AG09309 (cell line): ENCODE results near the gene MAGI2.
A peak's percentile ranks its signal among the peaks of the same experiment; 100 is the strongest.

ENCODE experiments used
- DNase-seq: peaks from one replicate; pipeline ENCODE4 v3.0.0-alpha.2; 2010; ENCODE audit warnings: low read depth
- H3K4me3 ChIP-seq: 2 replicates; pipeline ENCODE4 v1.5.1; 2011; ENCODE audit warnings: mild to moderate bottlenecking, low read depth, low read length, moderate library complexity; ENCODE audit not compliant: control insufficient read depth
- TF ChIP-seq, protein P1 (sequence below): IDR thresholded peaks from 2 replicates; pipeline ENCODE4 v1.5.1; 2011; ENCODE audit warnings: mild to moderate bottlenecking, low read depth, low read length, inconsistent platforms; ENCODE audit not compliant: insufficient read depth, control insufficient read depth; ENCODE audit errors: missing control alignments

The MAGI2 gene

DNA sequence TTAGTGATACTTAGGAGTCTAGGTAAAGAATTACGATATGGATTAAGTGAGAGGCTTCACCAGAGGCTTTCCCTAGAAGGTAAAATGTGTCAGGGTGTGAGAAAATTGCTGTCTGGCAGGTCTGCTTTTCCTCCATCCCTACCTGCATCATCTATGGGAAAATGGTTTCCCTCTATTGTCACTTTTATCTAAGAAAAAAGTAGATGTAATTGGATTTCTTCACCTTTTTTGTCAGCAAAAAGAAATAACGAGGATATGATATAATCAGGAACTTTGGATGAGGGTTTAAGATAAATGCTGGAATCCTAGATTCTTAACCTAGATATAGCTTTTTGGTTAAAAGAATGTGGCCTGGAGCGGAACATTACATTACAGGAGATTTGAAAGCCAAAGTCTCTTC is 146.1 kb downstream of the MAGI2 start:
- DNase-seq = no peak
- TF ChIP-seq, protein P1, sequence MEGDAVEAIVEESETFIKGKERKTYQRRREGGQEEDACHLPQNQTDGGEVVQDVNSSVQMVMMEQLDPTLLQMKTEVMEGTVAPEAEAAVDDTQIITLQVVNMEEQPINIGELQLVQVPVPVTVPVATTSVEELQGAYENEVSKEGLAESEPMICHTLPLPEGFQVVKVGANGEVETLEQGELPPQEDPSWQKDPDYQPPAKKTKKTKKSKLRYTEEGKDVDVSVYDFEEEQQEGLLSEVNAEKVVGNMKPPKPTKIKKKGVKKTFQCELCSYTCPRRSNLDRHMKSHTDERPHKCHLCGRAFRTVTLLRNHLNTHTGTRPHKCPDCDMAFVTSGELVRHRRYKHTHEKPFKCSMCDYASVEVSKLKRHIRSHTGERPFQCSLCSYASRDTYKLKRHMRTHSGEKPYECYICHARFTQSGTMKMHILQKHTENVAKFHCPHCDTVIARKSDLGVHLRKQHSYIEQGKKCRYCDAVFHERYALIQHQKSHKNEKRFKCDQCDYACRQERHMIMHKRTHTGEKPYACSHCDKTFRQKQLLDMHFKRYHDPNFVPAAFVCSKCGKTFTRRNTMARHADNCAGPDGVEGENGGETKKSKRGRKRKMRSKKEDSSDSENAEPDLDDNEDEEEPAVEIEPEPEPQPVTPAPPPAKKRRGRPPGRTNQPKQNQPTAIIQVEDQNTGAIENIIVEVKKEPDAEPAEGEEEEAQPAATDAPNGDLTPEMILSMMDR = no peak
- H3K4me3 ChIP-seq = no peak overlapping the region

DNA sequence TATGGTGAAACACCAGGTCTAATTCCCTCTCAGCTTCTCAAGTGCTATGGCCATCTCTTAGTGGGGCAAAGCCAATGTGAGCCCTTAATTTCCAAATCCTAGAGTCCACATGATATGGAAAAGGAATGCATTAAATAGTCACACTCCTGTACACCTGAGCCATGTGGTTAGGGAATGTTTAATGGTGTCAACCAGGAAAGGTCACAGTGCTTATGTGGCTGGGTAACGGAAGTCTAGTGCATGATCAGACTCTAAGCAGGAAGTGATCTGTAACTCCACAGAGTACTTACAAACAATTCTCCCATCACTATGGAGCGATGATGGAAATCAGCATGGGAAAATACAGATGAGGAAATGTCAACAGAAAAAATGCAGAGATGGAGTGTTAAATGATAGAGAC is 148.8 kb downstream of the MAGI2 start:
- TF ChIP-seq, protein P1 = no peak
- H3K4me3 ChIP-seq = no peak overlapping the region
- no peak for DNase-seq

DNA sequence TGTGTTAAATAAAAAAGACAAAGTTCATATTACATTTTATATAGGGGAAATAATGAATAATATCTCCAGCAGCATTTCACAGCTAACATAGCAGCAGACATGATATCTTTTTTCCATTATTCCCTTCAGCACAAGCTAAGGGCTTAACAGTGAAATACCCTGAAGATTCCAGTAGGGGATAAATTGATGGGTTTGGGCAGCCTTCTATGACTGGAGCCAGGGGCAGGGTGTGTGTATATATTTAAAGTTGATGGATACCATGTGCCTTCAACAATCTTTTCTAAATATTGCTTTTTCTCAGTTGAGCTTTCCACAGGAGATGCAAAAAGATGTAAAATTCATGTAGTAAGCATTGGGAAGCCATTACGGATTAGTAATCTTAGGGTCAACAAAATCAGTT is 151.2 kb downstream of the MAGI2 start:
- DNase-seq = no peak
- TF ChIP-seq, protein P1 = no peak

DNA sequence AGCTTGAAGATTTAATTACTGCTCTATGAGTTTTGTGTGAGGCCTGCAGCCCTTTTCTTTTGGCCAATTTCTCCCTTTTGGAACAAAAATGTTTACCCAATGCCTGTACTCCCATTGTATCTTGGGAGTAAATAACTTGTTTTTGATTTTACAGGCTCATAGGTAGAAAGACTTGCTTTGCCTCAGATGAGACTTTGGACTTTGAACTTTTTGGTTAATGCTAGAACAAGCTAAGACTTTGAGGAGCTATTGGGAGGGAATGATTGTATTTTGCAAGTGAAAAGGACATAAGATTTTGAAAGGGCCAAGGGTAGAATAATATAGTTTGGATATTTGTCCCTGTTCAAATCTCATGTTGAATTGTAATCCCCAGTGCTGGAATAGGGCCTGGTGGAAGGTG is 152.0 kb downstream of the MAGI2 start:
- no peak overlapping the region for H3K4me3 ChIP-seq
- no peak for DNase-seq
- TF ChIP-seq, protein P1 = no peak

More for the DNA sequence above, 151.2 kb downstream of the MAGI2 start:
- no peak overlapping the region for H3K4me3 ChIP-seq

DNA sequence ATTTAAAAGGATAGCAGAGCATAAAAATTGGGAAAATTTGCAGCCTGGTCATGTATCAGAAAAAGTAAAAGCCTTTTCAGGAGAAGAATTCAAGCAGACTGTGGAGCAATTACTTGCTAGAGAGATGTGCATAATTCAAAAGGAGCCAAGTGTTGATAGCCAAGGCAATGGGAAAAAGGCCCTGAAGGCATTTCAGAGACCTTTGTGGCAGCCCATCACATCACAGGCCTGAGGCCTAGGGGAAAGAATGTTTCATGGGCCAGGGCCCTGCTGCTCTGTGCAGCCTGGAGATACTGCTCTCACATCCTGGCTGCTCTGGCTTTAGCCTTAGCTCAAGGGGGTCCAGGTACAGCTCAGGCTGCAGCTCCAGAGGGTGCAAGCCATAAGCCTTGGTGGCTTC is 152.9 kb downstream of the MAGI2 start:
- DNase-seq = no peak
- no peak overlapping the region for H3K4me3 ChIP-seq
- TF ChIP-seq, protein P1 = no peak

DNA sequence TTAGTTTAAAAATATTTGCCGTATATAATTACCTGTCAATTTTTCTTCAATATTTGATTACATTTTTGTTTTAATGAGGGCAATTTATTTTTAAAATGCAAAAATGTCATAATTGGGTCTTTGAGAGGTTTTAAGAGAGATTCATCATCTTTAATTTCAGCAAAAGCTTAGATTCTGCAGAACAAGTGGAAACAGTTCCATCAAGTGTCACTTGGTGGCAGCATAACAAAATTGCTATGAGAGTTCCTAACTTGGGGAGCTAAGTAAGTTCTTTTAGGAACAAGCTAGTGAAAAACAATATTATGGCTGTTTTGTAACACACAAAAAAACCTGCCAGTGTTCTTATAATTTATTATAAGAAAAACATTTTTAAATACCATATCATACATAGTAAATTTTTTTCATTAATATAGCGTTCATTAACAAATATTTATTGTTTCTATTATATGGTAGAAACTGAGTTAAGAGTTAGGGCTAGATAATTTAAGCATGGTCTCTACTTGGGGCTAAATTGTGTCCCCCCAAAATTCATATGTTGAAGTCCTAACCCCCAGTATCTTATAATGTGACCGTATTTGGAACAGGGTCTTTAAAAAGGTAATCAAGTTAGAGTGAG is 155.2 kb downstream of the MAGI2 start:
- peak; percentile 51 for DNase-seq
- no peak overlapping the region for H3K4me3 ChIP-seq
- TF ChIP-seq, protein P1 = peak; percentile 69
